GM18505 (cell line): ENCODE results near the gene IL18.
"Not testable (repeated sequence)": the region's sequence is repeated elsewhere in the genome, so short reads cannot be mapped to it uniquely, and the experiment has no call there.

Source experiments
- ATAC-seq: cut with Tn5 transposase; IDR thresholded peaks from one replicate; pipeline ENCODE4 v1.9.1; 2021; ENCODE audit not compliant: unreplicated experiment
- POLR2A ChIP-seq: IDR thresholded peaks from 4 replicates; pipeline ENCODE4 v1.6.1; 2011; ENCODE audit warnings: borderline replicate concordance; ENCODE audit not compliant: insufficient read depth, insufficient read length; ENCODE audit errors: extremely low read depth

Gene IL18

GRCh38 chr11:112121981-112122615, 41.8 kb downstream of the IL18 start:
- no peak for ATAC-seq
- no peak for TF ChIP-seq POLR2A

- TF ChIP-seq POLR2A: no peak
- ATAC-seq: no peak
Measured at GRCh38 chr11:112118176-112118575, 45.7 kb downstream of the IL18 start.

GRCh38 chr11:112115386-112115785, 48.5 kb downstream of the IL18 start:
- no peak for TF ChIP-seq POLR2A
- no peak for ATAC-seq

GRCh38 chr11:112114460-112114859, 49.4 kb downstream of the IL18 start:
- no peak for TF ChIP-seq POLR2A
- ATAC-seq: no peak

- no peak for TF ChIP-seq POLR2A
- ATAC-seq: no peak
Measured at GRCh38 chr11:112113539-112114457, 50.1 kb downstream of the IL18 start.

- no peak for TF ChIP-seq POLR2A
- ATAC-seq: no peak
Measured at GRCh38 chr11:112106070-112106469, 57.8 kb downstream of the IL18 start.

GRCh38 chr11:112103446-112103845, 60.4 kb downstream of the IL18 start:
- TF ChIP-seq POLR2A: no peak
- no peak for ATAC-seq

- ATAC-seq: no peak
- no peak for TF ChIP-seq POLR2A
Measured at GRCh38 chr11:112100462-112100861, 63.4 kb downstream of the IL18 start.

GRCh38 chr11:112097734-112098528, 66.0 kb downstream of the IL18 start:
- no peak for ATAC-seq
- TF ChIP-seq POLR2A: no peak

- no peak for ATAC-seq
- TF ChIP-seq POLR2A: no peak
Measured at GRCh38 chr11:112096194-112096593, 67.7 kb downstream of the IL18 start.

- ATAC-seq: not testable (repeated sequence)
Measured at GRCh38 chr11:112095302-112095701, 68.6 kb downstream of the IL18 start.
